Panc1 (cell line): ENCODE results near the gene NPDC1.

Source experiments
- POLR2AphosphoS5 ChIP-seq: IDR thresholded peaks from 2 replicates; pipeline ENCODE4 v1.6.1; 2012; ENCODE audit warnings: mild to moderate bottlenecking, low read depth, low read length, moderate library complexity
- SIN3A ChIP-seq: IDR thresholded peaks from 2 replicates; pipeline ENCODE4 v1.6.1; 2012; ENCODE audit warnings: low read depth, mild to moderate bottlenecking, low read length, moderate library complexity, borderline replicate concordance; ENCODE audit not compliant: insufficient read depth
- TF ChIP-seq, protein P1 (sequence below), 2 experiments: IDR thresholded peaks; 2 replicates each; pipeline ENCODE4 v1.6.1; 2011 to 2012; ENCODE audit warnings: low read depth in 2 of 2, control low read depth in 1 of 2, low read length in 1 of 2, mild to moderate bottlenecking in 1 of 2, moderate library complexity in 1 of 2; ENCODE audit not compliant: insufficient read depth in 1 of 2
- TF ChIP-seq, protein P2 (sequence below): fragments of 450-650 bp; IDR thresholded peaks from 2 replicates; pipeline ENCODE4 v1.5.1; 2017; ENCODE audit warnings: mild to moderate bottlenecking

- TF ChIP-seq, protein P1, sequence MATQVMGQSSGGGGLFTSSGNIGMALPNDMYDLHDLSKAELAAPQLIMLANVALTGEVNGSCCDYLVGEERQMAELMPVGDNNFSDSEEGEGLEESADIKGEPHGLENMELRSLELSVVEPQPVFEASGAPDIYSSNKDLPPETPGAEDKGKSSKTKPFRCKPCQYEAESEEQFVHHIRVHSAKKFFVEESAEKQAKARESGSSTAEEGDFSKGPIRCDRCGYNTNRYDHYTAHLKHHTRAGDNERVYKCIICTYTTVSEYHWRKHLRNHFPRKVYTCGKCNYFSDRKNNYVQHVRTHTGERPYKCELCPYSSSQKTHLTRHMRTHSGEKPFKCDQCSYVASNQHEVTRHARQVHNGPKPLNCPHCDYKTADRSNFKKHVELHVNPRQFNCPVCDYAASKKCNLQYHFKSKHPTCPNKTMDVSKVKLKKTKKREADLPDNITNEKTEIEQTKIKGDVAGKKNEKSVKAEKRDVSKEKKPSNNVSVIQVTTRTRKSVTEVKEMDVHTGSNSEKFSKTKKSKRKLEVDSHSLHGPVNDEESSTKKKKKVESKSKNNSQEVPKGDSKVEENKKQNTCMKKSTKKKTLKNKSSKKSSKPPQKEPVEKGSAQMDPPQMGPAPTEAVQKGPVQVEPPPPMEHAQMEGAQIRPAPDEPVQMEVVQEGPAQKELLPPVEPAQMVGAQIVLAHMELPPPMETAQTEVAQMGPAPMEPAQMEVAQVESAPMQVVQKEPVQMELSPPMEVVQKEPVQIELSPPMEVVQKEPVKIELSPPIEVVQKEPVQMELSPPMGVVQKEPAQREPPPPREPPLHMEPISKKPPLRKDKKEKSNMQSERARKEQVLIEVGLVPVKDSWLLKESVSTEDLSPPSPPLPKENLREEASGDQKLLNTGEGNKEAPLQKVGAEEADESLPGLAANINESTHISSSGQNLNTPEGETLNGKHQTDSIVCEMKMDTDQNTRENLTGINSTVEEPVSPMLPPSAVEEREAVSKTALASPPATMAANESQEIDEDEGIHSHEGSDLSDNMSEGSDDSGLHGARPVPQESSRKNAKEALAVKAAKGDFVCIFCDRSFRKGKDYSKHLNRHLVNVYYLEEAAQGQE (IDR thresholded peaks at IDR 0.05; ENCODE audit: insufficient read depth in 1 of 2, low read depth in 2 of 2, low read length in 1 of 2), result no peak
- TF ChIP-seq, protein P2, sequence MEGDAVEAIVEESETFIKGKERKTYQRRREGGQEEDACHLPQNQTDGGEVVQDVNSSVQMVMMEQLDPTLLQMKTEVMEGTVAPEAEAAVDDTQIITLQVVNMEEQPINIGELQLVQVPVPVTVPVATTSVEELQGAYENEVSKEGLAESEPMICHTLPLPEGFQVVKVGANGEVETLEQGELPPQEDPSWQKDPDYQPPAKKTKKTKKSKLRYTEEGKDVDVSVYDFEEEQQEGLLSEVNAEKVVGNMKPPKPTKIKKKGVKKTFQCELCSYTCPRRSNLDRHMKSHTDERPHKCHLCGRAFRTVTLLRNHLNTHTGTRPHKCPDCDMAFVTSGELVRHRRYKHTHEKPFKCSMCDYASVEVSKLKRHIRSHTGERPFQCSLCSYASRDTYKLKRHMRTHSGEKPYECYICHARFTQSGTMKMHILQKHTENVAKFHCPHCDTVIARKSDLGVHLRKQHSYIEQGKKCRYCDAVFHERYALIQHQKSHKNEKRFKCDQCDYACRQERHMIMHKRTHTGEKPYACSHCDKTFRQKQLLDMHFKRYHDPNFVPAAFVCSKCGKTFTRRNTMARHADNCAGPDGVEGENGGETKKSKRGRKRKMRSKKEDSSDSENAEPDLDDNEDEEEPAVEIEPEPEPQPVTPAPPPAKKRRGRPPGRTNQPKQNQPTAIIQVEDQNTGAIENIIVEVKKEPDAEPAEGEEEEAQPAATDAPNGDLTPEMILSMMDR, result no peak
- TF ChIP-seq SIN3A (no peak), POLR2AphosphoS5 (no peak)
These were observed 42.1 kb upstream of the NPDC1 start for GRCh38 chr9:137088121-137088520.
